ENCODE measurements around the gene ZFYVE27. TPM values are rescaled to one million over a fixed set of nuclear protein-coding genes. Genes with fewer than 3 reads are reported as not detected.

The ZFYVE27 gene
- total RNA-seq, 1 donor from 2014 or later: 35.0 TPM

DNA sequence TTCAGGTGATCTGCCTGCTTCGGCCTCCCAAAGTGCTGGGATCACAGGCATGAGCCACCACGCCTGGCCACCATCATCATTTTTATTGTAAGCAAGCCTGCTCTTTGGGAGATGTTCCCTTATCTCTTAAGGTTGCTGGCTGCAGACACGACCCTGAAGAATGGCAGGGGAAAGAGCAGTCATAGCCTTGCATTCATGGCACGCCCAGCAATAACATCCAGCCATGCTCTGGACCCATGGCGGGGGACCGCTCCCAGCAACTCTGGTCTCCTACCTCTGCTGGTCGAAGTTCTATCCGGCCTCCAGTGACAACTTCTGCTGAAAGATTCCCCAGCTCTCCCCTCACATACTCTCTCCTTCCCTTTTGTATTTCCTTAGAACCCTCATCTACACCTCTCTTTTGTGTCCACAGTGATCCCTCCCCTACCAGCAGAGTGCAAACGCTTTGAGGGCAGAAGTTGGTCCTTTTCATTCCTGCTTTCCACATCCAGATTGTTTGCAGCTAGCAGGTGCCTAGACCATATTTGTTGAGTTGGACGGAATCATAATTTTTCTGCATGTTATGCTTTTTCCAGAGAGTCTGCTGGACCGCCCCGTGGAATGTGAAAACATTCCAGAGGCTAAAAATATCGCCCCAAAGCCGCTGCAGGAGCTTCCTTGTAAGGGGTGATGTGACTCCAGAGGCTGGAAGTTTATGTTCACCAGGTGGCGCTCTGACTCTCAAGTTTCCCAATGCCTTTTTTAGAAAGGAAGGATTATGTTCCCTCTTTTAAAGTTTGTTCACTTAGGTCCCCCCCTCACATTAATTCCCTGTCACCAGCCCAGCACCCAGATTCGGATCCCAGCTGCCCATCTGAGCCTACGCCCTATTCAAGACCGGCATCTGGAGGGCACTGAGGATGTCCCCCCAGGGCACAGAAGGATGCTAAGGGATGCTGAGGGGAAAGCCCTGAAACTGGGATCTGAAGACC is 27.7 kb upstream of the ZFYVE27 start:
- no peak overlapping the region for H3K4me3 Mint-ChIP-seq (ENCODE audit: low read depth)
- no peak for DNase-seq (ENCODE audit: low spot score)
- H3K36me3 Mint-ChIP-seq (ENCODE audit: low read depth): no peaks in the 10 kb centered on the region
- peaks cover 8% of the 10 kb centered on the region for H3K4me1 Mint-ChIP-seq (ENCODE audit: low read depth)
- H3K27ac Mint-ChIP-seq: no peak overlapping the region
- no peaks in the 10 kb centered on the region for H3K9me3 Mint-ChIP-seq
- intact Hi-C loops (cut with micrococcal nuclease): loop anchor here (1.0 kb wide), 1 partner anchor 22 kb away; no protein-coding TSS in a partner anchor
- peaks cover 20% of the 10 kb centered on the region for H3K27me3 Mint-ChIP-seq (ENCODE audit: low read depth)

DNA sequence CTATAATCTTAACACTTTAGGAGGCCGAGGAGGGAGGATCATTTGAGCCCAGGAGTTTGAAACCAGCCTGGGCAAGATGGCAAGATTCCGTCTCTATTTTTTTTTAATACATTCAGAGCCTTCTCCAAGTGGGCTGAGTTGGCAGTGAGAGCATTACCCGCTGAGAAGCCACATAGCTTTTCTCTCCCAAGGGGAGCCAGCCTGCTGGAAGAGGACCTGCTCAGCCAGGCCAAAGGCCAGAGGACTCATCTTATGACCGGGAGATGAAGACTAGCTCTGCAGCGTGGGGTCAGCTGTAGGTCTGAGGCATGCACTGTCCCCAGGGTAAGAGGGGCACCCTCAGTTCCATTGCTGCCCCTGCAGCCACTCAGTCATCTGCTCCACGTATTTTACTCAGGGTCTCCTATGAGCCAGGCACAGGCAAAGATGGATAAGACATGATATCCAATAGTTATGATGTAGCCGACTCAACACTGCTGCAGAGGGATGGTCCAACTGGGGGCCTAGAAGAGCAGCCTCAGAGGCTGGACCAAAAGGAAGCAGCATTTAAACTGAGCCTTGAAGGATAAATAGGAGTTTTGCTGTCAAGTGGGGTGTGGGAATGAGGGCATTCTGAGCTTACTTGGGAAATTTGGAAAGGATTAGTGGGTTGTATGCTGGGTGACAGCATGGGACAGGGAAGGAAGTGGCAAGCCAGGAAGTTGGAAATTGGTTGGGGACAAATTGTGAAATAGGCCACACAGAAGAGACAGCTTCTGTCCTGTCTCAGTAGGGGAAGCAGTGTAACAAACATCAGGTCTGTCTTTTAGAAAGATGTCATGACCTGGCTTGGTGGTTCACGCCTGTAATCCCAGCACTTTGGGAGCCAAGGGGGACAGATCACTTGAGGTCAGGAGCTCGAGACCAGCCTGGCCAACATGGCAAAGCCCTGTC is 25.0 kb upstream of the ZFYVE27 start:
- peak overlapping the region; percentile 54 for H3K4me3 Mint-ChIP-seq (ENCODE audit: low read depth)
- DNase-seq (ENCODE audit: low spot score): no peak
- peaks cover 8% of the 10 kb centered on the region for H3K4me1 Mint-ChIP-seq (ENCODE audit: low read depth)
- intact Hi-C loops (cut with micrococcal nuclease): no loop called here
- H3K9me3 Mint-ChIP-seq: no peaks in the 10 kb centered on the region
- H3K36me3 Mint-ChIP-seq (ENCODE audit: low read depth): no peaks in the 10 kb centered on the region
- peak overlapping the region; percentile 6 for H3K27ac Mint-ChIP-seq
- peaks cover 20% of the 10 kb centered on the region for H3K27me3 Mint-ChIP-seq (ENCODE audit: low read depth)

DNA sequence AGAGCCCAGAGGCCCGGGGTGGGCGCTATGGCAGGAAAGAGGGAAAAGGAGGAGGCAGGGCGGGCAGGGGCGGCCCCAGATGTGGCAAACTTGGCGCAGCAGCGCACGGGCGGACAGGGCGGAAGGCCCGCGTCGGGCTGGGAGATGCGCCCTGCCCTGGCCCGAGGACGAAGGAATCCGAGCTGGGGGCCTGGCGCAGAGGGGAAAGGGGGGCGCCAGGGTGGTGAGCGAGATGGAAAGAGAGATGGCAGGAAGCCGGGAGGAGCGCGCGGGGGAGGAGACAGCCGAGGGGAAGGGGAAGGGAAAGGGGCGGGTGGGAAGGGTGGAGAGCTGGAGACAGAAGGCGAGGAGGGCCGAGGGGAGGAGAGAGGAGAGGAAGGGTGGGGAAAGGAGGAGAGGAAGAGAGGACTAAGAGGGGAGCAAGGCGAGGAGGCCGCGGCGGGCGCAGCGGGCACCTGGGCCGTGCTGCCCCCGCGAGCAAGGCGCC is 23.5 kb upstream of the ZFYVE27 start, which contains the start of gene MARVELD1:
MARVELD1 (plus strand) TSS at position 392 of the 487 bp plus-strand sequence. CDS start 147 bp downstream, outside the sequence.
- no peaks in the 10 kb centered on the region for H3K36me3 Mint-ChIP-seq (ENCODE audit: low read depth)
- intact Hi-C loops (cut with micrococcal nuclease): no loop called here
- H3K27ac Mint-ChIP-seq: peak within 1 kb of the TSS; percentile 94
- H3K4me3 Mint-ChIP-seq (ENCODE audit: low read depth): peak within 1 kb of the TSS; percentile 95
- no peaks in the 10 kb centered on the region for H3K9me3 Mint-ChIP-seq
- peaks cover 8% of the 10 kb centered on the region for H3K4me1 Mint-ChIP-seq (ENCODE audit: low read depth)
- peaks cover 19% of the 10 kb centered on the region for H3K27me3 Mint-ChIP-seq (ENCODE audit: low read depth)
- DNase-seq (ENCODE audit: low spot score): no peak

DNA sequence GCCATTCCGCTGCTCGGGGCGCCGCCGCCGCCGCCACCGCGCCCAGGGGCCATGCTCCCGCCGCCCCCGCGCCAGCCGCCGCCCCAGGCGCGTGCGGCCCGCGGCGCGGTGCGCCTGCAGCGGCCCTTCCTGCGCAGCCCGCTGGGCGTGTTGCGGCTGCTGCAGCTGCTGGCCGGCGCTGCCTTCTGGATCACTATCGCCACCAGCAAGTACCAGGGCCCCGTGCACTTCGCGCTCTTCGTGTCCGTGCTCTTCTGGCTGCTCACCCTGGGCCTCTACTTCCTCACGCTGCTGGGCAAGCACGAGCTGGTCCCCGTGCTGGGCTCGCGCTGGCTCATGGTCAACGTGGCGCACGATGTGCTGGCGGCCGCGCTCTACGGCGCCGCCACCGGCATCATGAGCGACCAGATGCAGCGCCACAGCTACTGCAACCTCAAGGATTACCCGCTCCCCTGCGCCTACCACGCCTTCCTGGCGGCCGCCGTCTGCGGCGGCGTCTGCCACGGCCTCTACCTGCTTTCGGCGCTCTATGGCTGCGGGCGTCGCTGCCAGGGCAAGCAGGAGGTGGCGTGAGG is 23.0 kb upstream of the ZFYVE27 start:
- peak; percentile 51 for DNase-seq (ENCODE audit: low spot score)
- intact Hi-C loops (cut with micrococcal nuclease): no loop called here
- Mint-ChIP-seq H3K27ac (peak overlapping the region; percentile 94), H3K9me3 (no peaks in the 10 kb centered on the region), H3K4me3 (ENCODE audit: low read depth) (peak overlapping the region; percentile 95), H3K36me3 (ENCODE audit: low read depth) (no peaks in the 10 kb centered on the region), H3K27me3 (ENCODE audit: low read depth) (peaks cover 16% of the 10 kb centered on the region), H3K4me1 (ENCODE audit: low read depth) (peaks cover 8% of the 10 kb centered on the region)

DNA sequence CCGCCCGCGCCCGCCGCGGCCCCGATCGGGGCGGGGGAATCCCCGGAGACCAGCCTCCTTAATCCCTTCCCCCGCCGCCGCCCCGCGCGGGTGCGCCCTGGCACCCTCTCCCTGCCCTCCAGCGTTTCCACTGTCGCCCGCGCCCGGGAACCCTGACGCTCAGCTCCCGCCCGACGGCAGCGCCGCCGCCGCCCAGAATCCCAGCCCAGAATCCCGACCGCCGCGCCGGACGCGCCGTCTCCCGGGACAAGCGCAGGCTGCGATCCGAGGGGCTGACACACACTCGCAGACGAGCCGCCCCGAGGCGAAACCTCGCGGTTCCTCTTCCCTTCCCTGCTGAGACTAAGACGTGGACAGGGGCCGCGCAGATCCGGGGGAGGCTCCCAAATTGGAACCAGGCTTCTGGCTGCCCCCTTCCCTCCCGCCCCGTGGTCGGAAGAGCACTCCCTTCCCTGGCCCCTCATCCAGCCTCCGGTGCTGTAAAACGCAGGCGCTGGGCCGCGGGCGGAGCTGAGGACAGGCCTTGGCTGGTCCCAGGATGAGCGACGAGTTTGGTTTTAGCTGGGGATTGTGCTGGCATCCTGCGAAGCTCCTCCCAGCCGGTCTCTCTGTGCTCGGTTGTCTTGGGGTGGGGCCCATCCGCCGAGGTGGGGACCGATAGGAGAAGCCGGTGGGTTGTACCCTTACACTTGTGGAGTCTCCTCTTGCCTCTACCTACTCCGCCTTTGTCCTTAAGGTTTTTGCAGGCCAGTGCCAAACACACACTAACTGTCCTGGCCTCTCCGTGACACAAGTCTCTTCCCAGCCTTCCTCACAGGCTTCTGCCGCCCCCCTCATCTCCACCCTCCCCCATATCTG is 22.3 kb upstream of the ZFYVE27 start:
- Mint-ChIP-seq H3K4me3 (ENCODE audit: low read depth) (peak overlapping the region; percentile 95), H3K27me3 (ENCODE audit: low read depth) (peaks cover 12% of the 10 kb centered on the region), H3K27ac (peak overlapping the region; percentile 94), H3K9me3 (no peaks in the 10 kb centered on the region), H3K36me3 (ENCODE audit: low read depth) (no peaks in the 10 kb centered on the region), H3K4me1 (ENCODE audit: low read depth) (peaks cover 6% of the 10 kb centered on the region)
- no peak for DNase-seq (ENCODE audit: low spot score)
- intact Hi-C loops (cut with micrococcal nuclease): no loop called here

DNA sequence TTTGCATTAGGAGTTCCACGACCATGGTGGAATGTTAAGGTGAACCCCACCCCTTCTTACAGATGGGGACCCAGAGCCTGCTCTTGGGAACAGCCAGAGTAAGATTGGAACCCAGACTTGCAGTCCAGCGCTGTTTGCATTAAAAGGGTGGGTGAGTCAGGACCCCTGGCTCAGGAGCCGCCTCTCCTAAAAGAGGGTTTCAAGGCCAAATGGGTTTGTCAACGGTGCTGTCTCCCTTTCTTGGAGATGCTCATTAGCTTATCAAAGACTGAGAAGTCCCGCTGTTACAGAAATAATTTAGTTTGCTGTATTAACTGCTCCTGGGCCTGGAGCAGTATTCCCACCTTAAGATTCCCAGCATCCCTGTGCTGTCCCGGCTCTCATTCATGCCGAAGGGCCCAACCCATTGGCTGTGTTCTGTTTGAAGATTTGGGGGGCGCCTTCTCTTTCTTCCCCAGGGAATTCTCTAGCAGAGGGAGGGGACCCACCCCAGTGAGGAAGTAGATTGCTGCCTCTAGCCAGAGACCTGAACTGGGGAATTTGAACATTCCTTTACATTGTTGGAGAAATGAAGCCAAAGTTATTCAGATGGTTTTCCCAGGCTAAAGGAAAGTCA is 21.6 kb upstream of the ZFYVE27 start:
- Mint-ChIP-seq H3K4me1 (ENCODE audit: low read depth) (peaks cover 6% of the 10 kb centered on the region), H3K4me3 (ENCODE audit: low read depth) (peak overlapping the region; percentile 95), H3K36me3 (ENCODE audit: low read depth) (no peaks in the 10 kb centered on the region), H3K9me3 (no peaks in the 10 kb centered on the region), H3K27me3 (ENCODE audit: low read depth) (peaks cover 12% of the 10 kb centered on the region), H3K27ac (no peak overlapping the region)
- intact Hi-C loops (cut with micrococcal nuclease): no loop called here
- no peak for DNase-seq (ENCODE audit: low spot score)

DNA sequence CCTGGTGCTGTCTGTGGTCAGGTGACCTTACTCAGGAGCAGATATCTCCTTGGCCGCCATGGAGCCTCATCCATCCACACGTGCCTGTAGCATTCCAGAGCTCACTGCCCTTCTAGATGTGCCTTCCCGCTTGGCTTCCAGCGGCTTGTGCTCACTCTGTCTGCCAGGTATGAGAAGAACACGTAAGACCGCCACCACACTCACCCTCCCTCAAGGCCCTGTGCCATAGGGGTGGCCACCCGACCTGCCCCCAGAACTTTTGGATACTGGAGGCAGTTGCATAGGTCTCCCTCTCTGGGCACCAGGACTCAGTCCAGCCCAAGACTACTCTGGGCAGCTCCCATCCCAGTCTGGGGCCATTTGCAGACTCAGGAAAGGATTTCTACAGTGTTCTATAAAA is 19.3 kb upstream of the ZFYVE27 start:
- no peak overlapping the region for H3K4me3 Mint-ChIP-seq (ENCODE audit: low read depth)
- peaks cover 6% of the 10 kb centered on the region for H3K27me3 Mint-ChIP-seq (ENCODE audit: low read depth)
- intact Hi-C loops (cut with micrococcal nuclease): no loop called here
- DNase-seq (ENCODE audit: low spot score): no peak
- peaks cover 11% of the 10 kb centered on the region for H3K4me1 Mint-ChIP-seq (ENCODE audit: low read depth)
- no peaks in the 10 kb centered on the region for H3K9me3 Mint-ChIP-seq
- no peaks in the 10 kb centered on the region for H3K36me3 Mint-ChIP-seq (ENCODE audit: low read depth)
- no peak overlapping the region for H3K27ac Mint-ChIP-seq

DNA sequence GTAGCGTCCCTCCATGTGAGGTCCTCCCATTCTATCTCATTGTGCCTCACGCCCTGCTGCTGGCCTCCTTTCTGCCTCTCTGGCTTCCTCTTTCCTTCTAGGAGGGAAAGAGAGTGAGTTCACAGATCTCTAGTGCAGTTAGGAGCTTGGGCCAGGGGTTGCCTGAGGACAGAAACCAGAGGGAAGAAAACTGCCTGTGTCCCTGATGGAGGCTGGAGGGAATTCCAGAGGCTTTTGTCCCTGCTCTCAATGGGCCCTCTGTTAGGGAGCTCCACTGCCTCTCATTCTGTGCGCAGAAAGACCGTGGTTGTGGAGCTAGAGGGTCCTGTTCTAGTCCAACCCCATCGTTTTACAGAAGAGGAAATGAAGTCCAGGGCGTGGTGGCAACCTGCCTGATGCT is 18.8 kb upstream of the ZFYVE27 start:
- Mint-ChIP-seq H3K4me3 (ENCODE audit: low read depth) (no peak overlapping the region), H3K36me3 (ENCODE audit: low read depth) (no peaks in the 10 kb centered on the region), H3K27me3 (ENCODE audit: low read depth) (peaks cover 4% of the 10 kb centered on the region), H3K9me3 (no peaks in the 10 kb centered on the region), H3K27ac (no peak overlapping the region), H3K4me1 (ENCODE audit: low read depth) (peaks cover 7% of the 10 kb centered on the region)
- DNase-seq (ENCODE audit: low spot score): no peak
- intact Hi-C loops (cut with micrococcal nuclease): no loop called here

DNA sequence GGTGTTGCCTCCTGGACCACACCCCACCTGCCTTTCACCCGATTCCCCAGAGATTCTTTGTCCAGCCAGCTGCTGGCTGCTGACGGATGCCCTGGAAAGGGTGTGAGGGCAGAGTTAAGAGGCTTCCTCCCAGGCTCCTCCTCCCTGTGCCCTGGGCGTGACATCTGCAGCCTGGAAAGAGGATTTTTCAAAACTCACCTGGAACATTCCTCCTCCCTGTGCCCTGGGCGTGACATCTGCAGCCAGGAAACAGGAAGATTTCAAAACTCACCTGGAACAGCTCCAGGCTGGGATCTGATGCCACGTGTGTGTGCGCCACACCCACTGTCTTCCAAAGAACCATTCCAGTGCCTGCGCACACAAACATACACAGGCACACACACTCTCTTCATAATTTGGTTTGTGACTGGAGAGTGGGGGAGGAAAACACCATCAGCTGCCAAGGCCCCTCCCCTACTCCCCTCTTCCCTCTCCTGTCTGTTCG is 18.2 kb upstream of the ZFYVE27 start:
- no peak overlapping the region for H3K27ac Mint-ChIP-seq
- intact Hi-C loops (cut with micrococcal nuclease): no loop called here

DNA sequence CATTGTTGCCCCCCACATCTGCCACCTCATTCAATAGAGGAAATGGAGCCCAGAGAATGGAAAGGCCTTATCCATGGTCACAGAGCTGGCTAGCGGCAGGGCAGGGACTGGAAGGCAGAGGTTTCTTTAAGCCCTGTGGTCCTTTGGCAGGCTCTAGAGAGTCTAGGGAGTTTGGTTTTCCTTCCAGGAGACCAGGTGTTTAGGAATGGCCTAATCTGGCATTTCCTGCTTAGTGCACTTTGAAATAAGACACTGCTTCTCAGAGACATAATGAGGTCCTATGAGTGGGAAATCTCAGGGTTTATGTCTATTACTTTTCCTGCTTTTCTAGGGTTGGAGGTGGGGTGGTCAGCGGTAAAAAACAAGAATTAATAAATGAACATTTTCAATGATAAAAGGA is 17.3 kb upstream of the ZFYVE27 start:
- Mint-ChIP-seq H3K4me1 (ENCODE audit: low read depth) (peaks cover 5% of the 10 kb centered on the region), H3K27ac (no peak overlapping the region), H3K4me3 (ENCODE audit: low read depth) (no peak overlapping the region), H3K9me3 (no peaks in the 10 kb centered on the region), H3K36me3 (ENCODE audit: low read depth) (no peaks in the 10 kb centered on the region), H3K27me3 (ENCODE audit: low read depth) (peaks cover 2% of the 10 kb centered on the region)
- DNase-seq (ENCODE audit: low spot score): no peak
- intact Hi-C loops (cut with micrococcal nuclease): no loop called here

More for the DNA sequence above, 18.2 kb upstream of the ZFYVE27 start:
- H3K36me3 Mint-ChIP-seq (ENCODE audit: low read depth): no peaks in the 10 kb centered on the region
- no peaks in the 10 kb centered on the region for H3K9me3 Mint-ChIP-seq
- peaks cover 7% of the 10 kb centered on the region for H3K4me1 Mint-ChIP-seq (ENCODE audit: low read depth)
- no peak for DNase-seq (ENCODE audit: low spot score)
- peaks cover 4% of the 10 kb centered on the region for H3K27me3 Mint-ChIP-seq (ENCODE audit: low read depth)
- H3K4me3 Mint-ChIP-seq (ENCODE audit: low read depth): no peak overlapping the region

Data from activated T-helper 2 cell treated with anti-CD3 and anti-CD28 coated beads, Interferon-gamma antibody, Interleukin-2, Interleukin-4, amounts not matched to agents 10 μg/mL and 5 μg/mL and 100 μg/mL, durations not matched to agents 14 hours and 24 hours and 36 hours (primary cell).